ENCODE data around the gene INAFM2.
A peak's percentile ranks its signal among the peaks of the same experiment; 100 is the strongest.

INAFM2 gene

DNA sequence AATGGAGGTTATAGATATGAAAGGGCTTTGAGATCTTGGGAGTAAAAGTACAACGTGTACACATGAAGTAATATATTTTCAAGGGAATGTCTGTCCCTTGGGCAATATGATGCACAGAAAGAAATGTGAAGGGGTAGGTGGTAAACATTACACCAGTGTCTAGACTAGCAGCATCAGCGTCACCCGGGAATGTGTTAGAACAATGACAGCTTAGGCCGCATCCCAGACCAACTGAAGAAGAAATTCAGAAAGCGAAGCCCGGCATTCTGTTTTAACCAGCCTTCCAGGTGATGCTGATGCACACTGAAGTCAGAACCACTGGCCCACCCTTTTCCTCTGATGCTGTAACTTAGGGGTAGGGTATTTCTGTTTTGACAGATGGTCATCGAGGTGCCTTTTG lies 6.3 kb downstream of the INAFM2 start:
- DNase-seq (ENCODE audit: low read depth) = no peak

DNA sequence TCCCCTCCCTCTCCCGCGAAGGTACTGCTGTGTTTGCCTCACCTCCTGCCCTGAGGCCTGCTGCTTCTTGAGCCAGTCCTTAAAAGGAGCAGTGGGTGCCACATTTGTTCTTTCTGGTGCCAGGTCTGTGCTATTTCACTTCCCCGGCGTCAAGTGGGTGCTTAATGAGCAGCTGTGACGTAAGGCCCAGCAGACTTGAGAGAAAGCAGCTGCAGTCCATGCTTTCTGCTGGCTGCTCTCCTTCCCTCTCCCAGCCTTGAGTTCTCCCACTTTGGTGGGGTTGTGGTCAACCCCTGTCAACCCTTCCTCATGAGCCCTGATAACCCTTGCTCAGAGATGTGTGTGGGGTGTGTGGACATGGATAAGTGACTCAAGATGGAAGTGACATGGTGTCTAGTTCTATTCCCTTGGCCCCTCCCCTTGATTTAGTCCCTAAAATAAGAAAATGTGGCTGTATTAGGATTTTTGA lies 6.9 kb downstream of the INAFM2 start:
- DNase-seq (ENCODE audit: low read depth) = no peak

DNA sequence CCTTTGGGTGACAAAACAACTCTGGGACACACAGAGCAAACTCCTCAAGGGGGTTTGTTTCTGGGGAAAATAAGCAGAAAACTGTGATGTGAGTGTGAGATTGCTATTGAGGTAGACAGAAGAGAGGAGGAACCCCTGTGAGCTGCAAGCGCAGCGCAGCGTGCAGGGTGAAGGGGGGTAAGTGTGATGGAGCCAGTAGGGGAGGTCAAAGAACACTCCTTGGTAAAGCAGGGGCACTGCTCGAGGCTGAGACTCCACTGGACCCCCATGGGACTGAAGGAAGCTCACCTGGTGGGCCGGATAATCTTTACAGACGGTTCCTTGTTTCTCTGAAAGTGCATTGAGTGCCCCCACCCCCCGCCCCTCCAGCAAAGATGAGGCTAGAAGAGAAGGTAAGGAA lies 7.5 kb downstream of the INAFM2 start:
- DNase-seq (ENCODE audit: low read depth) = no peak

DNA sequence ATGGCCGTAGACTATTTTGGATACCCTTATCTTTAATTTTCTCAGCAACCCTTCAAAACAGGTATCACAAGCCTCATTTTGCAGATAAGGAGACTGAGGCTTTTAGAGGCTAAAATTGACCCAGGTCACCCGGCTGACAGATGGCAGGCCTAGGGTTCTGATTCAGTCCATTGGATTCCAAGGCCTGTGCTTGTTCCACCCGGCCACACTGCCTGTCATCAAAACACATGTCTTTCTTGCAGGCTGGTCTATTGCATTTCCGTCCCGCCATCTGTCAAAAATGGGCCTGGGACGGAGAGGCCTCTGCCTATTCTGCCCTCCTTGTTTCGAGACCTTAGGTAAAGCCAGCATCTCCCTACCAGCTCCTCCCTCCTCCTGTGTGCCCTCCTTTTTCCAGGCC lies 8.1 kb downstream of the INAFM2 start:
- DNase-seq (ENCODE audit: low read depth) = no peak

DNA sequence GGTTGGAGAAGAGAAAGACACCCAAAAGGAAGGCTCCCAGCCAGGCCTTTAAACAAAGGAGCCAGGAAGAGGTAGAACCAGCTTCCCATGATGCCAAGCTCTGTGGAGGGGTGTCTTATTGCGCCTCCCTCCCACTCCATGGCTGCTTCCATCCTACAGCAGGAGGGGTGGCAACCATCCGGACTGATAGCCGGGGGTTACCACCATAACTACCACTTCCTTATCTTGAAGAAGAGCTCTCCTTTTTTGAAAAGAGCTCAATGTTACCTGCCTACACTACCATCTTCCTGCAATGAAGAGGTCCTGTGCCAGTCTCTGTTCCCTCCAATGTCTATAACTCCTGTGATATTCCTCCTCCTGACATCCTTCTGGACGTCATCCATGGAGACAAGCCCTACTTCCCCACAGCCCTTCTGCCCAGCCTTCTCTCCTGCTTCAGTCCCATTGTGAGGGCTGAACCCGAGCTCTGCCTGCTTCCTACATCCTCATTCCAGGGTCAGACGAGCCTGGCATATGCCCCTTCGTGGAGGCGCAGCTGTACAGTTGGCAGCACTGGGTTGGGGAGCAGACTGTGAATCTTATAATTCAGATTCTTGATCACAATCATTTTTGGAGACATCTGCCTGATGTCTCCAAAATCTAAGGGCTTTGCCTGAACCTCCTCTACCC lies 8.8 kb downstream of the INAFM2 start:
- DNase-seq (ENCODE audit: low read depth) = no peak

DNA sequence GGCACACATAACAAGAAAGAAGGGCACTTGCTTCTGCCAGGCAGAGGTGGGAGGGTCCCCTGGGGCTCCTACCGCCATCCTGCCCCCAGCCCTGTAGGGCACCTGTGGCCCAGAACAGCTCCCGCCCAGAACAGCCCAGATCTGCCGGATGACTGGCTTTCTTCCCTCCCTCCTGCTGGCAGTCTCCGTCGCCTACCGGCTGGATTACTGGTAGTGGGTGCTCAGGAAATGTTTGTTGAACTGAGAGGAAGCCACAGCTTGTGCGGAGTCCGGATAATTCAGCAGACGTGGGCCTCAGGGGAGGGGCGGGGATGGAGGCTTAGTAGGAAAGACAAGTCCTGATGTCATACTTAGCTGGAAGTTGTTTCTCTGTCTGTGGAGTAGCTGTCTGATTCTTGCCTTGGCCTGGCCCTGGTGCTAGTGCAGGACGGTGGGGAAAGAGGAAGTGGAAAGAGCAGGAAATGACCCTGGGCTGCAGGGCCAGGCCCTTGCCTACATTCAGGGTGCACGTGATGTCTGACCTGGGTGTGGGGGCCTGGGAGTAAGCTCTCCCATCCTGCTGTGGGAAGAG lies 10.5 kb downstream of the INAFM2 start:
- DNase-seq (ENCODE audit: low read depth) = no peak

DNA sequence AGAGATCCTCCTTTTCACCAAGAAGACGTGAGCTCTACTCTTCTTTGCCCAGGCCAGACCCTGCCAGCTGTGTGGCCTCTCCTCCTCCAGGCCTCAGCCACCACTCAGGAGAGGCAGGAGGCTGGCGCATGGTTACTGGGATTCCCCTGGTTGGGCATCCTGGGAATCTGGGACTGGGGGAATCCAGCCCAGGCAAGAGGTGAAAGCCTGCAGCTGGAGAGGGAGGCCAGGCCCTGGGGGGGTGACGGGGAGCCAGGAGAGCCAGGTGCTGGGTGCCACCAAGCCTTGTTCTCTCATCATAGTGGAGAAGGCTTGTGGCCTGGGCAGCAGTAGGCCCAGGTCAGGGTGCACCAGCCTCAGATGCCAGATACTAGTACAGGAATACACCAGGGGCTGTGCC lies 11.0 kb downstream of the INAFM2 start:
- no peak for DNase-seq (ENCODE audit: low read depth)

DNA sequence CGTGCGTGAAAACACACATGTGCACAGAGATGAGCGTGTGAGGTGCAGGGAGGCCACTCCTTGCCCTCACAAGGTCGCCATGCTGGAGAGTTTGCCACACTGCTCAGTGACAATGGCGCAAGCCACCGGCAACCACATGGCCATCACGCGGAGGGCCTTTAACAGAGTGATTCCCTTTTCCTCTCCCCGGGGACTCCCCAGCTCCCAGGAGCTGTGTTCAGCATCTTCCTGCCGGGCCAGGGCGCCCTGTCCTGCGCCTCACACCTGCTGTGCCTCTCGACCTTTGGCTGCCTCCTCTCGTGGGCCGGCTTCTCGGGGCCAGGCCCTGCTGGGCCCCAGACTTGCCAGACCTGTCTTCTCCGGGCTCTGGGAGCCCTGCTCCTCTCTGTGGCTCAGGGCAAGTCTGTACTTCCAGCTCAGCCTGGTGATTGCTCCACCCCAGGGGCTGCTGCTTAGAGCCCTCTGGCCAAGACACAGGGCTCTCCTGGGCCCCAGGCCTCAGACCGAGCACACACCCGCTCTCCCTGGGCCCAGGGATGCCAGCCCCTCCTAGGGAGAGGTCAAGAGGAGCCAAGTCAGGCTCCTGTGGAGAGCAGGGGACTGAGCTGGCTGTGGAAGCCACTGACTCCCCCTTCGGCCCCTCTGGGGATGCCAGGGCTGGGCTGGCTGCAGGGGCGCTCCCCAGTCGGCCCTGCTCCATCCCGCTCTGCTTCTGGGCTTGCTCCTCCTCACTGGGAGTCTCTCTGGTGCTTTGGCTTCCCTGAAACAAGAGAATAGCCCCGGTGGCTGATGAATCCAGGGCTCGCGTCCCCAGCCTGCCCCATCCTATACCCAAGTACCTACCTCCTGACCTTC lies 11.7 kb downstream of the INAFM2 start:
- DNase-seq (ENCODE audit: low read depth) = no peak

DNA sequence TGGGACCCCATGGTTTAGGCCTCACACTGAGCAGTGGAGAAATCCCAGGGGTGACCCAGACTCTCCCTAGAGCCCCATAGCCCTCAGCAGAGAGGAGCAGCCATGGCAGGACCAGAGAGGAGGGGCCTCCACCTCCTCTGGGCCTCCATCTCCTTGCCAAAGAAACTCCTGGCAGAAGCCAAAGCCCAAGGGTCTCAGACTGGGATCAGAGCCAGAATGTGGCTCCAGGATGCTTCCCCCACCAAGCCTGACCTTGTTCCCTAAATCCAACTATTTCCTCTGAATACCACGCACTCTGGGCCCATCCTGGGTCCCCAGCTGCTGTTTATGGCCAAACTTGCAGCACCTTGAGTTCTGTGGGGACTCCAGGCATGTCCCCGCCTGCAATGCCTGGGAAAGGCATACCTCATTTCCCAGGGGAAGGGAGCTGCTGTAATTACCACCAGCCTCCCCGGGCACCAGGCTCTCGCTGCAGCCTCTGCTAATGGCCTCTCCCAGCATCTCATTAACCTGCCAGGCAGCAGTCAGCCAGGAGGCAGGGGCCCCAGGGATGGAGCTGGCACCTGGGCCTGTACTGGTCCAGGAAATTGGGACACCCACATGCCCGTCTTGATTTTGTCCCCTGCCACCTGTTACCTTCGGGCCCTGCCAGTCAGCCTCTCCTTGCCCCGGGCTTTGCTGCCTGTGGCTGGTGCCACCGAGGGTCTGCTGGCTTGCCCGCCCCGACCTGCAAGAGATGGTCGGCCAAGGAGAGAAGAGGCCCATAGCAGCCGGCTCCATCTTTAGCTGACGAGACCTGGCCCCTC lies 12.6 kb downstream of the INAFM2 start:
- no peak for DNase-seq (ENCODE audit: low read depth)

DNA sequence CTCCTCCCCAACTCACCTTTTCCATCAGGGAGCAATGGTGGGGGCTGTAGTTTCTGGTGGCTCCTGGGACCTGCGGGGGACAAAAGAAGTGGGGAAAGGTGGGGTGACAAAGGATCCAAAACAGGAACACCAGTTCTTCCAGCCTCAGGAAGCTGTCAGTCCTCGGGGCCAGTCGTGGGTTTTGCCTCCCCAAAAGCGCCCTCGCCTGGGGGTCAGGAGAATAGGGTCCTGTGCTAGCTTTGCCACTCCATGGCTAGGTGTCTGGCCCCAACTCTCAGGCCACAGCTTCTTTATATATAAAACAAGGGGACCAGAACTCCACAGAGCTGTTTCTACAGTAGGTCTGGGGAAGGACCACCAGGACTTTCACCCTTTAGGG lies 13.2 kb downstream of the INAFM2 start:
- DNase-seq (ENCODE audit: low read depth) = no peak

DNA sequence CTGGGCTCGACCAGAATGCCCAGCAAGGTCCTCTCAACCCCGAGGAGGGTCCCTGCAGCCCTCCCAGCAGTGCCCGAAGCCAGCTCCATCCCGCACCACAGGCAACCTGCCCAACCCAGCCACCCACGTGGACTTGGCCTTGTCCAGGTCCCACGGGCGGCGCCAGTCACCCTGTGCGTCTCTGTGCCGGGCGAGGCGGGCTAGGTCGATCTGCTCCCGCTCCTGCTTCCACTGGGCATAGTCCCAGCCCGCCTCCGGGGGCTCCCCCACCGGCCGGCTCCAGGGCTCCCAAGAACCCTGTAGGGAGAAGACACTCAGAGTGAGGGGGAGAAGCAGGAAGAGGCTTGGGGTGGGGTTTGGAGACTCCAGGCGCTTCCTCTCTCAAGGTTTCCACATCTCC lies 14.1 kb downstream of the INAFM2 start:
- no peak for DNase-seq (ENCODE audit: low read depth)

DNA sequence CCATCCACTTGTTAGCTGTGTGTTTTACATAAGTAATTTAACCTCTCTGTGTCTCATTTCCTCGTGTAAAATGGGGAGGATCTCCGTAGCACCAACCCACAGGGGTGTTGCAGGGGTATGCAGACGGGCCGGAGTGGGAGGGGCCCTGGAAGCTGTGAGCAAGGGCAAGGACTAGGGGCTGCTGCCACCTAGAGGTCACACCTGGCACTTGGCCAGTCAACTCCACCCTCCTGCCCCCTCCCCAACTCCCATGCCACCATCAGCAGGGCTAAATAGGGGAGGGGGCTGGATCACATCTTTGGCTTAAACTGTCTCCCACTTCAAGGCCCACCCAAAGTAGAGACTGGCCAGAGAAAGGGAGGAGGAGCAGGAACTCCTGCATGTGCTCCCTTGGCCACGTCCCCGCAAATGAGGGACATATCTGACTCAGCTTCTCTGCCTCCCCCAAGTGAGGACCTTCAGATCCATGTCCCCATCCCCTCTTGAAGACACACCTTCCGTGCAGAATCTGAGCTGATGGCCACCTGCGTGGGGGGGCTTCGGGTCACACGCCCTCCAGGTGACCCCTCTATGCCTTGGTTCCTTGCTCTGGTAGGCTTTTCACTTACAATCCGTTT lies 14.7 kb downstream of the INAFM2 start:
- peak; percentile 67 for DNase-seq (ENCODE audit: low read depth)

DNA sequence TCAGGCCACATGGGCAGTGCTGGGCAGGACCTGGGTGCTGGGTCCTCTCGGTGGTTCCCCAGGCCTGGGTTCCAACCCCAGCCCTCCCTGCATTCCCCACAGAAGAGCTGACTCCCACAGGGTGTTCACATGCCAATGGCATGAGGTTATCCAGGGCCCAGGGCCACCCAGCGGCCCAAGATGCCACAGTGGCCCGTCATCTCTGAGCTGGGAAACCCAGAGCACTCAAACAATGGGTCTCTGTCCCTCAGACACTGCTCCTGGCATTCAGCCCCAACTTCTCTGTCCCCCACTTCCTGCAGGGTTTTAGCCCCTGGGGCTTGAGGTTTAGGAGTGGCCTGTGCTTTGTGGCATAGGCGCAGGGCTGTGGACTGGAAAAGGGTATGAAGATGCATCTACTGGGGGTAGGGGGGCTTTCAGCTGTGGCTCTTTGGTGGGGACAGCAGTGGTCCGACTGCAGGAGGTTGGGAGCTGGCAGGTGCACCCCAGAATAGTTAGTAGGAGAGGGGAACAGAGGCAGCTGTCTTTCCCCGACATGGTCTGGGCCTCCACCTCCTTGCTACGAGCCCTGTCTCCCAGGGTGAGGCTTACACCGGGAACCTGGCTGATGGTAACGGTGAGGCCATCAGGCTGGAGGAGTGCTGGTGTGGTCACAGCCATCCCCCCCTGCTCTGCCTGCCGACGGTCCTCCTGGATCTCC lies 15.6 kb downstream of the INAFM2 start:
- no peak for DNase-seq (ENCODE audit: low read depth)

DNA sequence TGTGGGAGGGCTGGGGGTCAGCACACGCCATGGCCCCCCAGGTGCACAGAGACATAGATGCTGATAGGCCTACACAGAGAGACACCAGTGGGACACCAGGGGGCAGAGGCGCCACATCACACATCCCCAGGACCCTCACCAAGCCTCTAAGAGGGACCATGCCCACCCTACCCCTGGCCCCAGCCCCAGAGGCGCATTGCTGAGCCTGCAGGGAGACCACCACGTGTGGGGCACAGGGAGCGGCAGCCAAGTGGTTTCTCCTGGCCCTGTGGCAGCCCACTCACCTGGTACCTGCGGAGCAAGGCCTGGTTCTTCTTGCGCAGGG lies 16.1 kb downstream of the INAFM2 start:
- DNase-seq (ENCODE audit: low read depth) = no peak

DNA sequence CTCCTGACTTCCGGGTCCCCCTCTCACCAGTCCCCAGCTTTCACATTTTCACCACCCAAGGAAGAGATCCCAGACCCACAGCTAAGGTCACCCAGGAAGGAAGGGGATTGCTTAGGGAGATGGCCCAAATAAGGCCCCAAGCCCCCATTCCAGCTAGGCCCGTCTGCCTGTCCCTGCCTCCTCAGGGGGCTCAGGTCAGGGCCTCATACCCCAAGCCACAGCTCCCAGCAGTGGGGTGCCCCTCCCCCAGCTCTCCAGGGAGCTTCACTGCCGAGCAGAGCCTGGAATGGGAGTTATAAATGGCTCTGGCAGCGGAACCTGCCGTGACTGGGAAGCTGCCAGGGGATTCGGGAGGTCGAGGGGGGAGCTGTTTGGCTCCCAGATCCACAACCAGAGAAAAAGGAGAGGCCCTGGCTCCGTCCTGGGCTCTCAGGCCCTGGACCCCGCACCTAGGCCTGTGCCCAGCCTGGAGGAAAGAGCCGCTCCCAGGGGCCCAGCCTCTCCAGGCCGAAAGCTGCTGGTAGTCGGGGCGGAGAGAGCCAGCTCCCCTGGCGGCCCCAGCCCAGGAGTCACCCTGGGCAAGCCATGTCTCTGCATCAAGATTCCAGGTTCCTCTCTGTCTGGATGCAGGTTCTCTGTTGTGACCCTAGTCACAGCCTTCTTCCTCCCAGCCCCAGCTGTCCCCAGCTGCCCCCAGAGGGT lies 16.7 kb downstream of the INAFM2 start:
- DNase-seq (ENCODE audit: low read depth) = no peak

DNA sequence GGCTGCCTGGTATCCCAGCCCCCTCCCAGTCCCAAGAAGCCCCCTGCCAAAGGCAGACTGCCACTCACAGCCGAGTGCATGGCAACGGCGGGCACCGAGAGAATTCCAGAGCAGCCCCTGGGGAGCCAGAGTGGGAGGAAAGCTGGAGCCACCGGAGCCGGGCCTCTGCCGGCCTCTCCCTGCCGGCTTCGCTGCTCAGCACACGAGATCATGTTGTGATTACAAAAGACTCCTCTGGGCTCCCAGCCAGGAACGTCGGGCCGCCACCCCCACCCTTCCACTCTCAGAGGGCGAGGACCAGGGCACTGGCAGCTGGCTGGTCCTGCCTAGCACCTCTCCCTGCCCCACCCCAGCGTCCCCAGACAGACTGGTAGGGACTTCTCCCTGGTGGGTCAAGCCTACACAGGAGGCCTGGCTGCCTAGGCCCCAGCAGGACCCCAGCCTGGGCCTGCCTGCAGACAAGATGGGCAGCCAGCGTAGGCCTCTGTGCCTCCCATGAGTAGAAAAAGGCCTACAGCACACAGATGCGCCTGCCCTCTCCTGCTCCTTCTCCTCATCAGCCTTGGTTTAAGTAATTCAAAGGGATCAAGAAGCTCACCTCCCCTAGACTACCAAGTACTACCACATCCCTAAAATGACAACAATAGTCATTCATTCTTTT lies 17.4 kb downstream of the INAFM2 start, which contains the start of gene CCDC9B:
TSS of gene CCDC9B (minus strand) at position 200 of the 661 bp plus-strand sequence. CDS start at position 80, 120 bp downstream.
- no peak for DNase-seq (ENCODE audit: low read depth)

DNA sequence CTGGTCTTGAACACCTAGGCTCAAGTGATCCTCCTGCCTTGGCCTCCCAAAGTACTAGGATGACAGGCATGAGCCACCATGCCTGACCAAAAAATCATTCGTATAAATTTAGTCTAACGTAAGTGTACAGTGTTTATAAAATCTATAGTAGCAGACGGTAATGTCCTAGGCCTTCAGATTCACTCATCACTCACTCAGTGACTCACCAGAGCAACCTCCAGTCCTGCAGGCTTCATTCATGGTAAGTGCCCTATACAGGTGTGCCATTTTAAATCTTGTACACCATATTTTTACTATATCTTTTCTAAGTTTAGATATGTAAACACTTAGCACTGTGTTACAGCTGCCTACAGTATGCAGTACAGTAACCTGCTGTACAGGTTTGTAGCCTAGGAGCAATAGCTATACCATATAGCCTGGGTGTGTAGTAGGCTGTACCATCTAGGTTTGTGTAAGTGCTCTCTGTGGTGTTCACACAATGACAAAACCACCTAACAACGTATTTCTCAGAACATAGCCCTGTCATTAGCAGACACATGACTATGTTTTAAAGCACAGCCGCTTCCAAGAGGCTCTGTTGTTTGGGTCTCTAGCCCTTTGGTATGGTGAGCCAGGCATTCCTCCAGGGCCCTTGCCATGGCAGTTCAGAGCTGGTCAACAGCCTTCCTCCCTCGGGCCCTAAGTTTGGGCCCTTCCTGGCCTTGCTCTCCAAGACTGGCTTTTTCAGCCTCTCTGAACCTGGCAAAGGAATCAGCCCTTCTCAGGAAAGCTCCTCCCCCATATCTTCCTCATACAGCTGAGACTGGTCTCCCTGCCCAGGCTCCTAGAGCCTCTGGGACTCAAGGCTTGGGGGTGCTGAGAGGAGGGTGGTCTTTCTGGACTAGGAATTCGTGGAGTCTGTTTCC lies 19.2 kb downstream of the INAFM2 start:
- DNase-seq (ENCODE audit: low read depth) = no peak

DNA sequence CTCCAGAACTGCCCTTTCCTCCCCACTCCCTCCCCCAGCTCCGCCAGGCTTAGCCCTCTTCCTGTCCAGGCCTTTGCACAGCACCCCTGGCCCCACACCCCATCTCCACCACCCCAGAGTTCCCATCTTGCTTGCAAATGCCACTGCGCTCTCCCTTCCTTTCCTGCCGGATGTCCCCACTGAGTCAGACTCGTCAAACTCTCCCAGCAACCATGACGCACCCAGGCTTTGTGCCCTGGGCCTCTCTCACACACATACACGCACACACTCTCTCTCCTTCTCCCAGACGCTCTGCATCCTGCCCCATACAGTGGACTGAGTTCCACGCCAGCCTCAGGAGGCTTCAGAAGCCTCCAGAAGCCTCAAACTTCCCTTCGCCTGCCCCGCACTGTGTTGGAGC lies 20.0 kb downstream of the INAFM2 start:
- DNase-seq (ENCODE audit: low read depth) = no peak

DNA sequence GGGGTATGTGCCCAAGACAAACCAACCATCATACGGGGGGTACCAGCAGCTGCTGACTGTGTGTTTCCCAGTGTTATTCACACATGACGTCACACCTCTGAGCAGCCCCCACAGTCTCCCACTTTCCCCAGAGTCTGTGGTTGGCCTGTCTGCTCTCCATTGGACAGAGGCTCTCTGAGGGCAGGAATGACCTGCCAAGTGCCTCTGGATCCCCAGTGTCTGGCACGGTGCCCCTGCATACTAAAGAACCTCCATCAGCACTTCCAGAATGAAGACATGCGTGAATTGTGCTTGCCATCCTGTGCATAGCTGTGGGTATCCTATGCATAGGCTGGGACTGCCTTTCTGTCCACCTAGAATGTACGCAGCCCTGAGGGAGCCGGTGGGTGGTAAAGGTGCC lies 20.7 kb downstream of the INAFM2 start:
- no peak for DNase-seq (ENCODE audit: low read depth)
